ENCODE data around the gene ARHGAP12.

ARHGAP12 gene

DNA sequence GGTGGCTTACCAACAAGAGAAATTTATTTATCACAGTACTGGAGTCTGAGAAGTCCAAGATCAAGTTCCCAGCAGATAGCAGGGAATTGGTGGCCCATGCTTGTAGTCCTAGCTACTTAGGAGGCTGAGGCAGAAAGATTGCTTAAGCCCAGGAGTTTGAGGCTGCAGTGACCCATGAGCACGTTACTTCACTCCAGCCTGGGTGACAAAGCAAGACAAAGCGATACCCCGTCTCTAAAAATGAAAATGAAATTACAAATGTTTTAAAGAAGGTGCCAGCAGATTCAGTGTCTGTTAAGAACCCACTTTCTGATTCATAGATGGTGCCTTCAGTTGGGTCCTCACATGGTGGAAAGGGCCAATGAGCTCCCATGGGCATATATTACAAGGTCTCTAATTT lies 20.6 kb upstream of the ARHGAP12 start:
- in situ Hi-C loops (cut with HindIII; ENCODE audit: low sequenced_read_pairs) = no loop called here

DNA sequence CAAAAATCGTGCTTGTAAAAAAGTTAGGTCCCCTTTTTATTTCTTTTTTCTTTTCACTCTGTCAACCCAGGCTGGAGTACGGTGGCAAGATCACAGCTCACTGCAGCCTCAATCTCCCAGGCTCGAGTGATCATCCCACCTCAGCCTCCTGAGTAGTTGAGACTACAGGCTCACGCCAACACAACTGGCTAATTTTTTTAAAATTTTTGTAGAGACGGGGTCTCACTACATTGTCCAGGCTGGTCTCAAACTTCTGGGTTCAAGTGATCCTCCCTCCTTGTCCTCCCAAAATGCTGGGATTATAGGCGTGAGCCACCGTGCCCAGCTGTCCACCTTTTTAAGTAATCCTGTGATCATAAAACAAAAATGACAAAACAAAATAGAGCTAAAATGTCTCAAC lies 19.4 kb upstream of the ARHGAP12 start:
- in situ Hi-C loops (cut with HindIII; ENCODE audit: low sequenced_read_pairs) = no loop called here

DNA sequence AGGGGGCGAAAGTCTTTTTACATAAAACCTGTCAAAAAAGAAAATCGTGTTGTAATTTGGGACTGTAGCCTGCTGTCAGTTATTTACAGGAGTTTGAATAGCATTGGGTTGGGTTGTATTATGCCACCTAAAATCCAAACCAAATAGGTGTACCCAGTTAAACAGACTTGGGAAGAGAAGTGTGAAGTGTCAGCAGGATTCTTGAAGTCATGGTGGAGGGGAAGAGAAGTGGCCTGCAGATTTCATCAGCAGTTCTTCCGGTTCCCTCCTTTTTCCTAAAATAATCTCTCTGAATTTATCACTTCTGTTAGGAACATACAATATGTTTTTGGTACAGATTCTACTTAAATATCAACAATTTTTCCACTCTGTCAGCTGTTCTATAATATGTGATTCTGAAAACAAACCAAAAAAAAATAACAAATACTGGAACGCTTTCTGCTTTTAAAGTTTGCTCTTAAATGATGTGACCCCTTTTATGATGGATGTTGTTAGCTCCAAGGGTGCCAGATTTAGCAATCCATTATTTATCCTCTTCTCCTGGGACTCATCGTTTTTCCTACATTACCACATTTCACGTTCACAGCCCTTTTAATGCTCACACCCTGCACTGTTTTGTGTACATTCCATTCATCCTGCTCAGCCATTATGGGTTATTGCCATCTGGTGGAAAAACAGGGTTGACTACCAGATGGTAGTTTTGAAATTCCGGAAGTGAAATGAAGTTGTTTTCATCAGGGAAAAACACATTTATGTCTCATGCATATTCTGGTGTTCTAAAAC lies 18.7 kb upstream of the ARHGAP12 start:
- in situ Hi-C loops (cut with HindIII; ENCODE audit: low sequenced_read_pairs) = no loop called here

DNA sequence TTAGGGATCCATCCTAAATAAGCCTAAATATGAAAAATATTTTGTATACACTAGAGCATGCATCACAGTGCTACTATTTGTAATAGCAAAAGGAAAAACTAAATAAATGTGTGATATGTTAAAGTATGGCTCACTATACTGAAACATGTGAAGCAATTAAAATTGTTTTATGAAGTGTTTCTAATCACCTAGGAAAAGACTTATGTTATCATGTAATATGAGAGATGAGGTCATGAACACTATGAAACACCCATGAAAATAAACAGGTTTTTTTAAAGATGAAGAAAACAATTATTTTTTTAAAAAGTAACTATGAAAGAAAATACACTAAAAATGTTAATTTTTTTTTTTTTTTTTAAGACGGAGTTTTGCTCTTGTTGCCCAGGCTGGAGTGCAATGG lies 16.8 kb upstream of the ARHGAP12 start:
- in situ Hi-C loops (cut with HindIII; ENCODE audit: low sequenced_read_pairs) = no loop called here

DNA sequence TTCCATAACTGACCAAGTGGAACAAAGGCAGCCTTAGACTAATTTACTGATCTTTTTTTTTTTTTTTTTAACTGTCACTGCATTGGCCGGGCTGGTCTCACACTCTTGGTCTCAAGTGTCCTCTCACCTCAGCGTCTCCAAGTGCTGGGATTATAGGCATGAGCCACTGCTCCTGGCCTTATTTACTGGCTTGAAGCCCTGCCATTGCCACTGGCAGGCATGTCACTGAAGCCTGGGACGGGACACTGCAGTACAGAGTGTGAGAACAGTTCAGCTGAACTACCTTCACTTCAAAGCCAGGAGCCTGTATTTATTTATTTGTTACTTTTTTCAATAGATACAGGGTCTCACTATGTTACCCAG lies 15.4 kb upstream of the ARHGAP12 start:
- in situ Hi-C loops (cut with HindIII; ENCODE audit: low sequenced_read_pairs) = no loop called here

DNA sequence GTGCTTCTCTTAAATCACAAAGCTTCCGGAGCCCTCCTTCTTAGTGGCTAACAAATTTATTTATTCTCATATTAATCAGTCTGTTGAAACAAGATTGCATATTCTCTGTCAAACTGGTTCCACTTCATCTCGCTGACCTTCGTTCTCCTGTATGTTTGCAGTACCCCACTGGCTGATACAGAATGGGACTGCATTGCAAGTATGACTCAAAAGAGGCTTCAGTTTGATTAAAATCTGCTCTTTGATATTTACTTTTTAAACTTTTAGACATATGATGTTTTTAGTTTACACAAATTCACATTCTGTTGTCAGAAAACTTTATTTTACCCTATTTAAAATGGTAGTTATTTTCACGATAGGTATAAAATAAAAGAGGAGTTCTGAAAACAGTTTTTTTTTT lies 14.3 kb upstream of the ARHGAP12 start:
- in situ Hi-C loops (cut with HindIII; ENCODE audit: low sequenced_read_pairs) = no loop called here

DNA sequence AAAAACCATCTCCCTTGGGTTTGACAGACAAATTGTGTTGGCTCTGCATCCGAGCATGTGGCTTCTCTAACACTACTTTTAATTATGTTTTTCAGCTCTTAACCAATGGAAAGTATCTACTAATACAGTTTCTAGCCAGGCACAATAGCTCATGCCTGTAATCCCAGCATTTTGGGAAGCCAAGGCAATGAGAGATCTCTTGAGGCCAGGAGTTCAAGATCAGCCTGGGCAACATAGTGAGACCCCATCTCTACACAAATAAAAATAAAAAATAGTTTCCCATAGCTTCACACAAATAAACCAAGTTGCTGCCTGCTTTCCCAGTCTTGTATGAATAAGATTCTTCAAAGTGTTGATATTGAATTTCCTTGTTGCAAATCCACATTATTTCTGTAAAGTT lies 13.8 kb upstream of the ARHGAP12 start:
- in situ Hi-C loops (cut with HindIII; ENCODE audit: low sequenced_read_pairs) = no loop called here

DNA sequence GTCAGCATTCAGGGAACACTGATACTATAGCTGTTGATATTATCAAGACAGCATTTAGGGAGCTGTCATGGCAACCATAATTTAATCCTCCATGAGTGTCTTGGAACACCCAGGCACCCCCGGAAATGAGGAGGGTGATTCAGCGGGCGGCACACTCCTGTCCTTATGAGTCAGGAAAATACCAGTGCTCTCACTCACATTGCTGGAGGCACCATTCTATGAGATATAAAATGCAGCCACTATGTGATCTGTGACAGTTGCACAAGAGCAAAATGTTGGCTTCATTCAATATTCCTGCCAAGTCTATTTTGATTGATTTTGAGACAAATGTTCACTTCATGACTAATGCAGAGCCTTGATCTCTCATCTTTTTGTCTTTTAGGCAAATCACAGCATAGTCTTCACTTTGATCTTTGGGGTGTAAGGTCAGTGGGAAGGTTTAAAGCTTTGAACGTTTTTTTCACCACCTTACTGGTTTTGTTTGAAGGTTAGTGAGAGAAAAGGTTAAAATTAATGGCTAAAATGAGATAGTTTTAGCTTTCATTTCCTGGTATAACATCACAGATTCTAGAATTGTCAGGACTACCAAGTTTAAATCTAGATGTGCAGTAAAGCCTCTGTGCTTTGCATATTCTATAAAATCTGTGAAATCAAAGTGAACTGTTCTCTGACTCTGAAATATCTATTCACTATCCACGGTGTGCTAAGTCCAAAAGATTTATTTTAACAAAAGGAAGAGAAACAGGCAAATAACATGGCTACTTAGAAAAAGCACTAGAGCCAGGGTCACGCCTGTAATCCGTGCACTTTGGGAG lies 12.4 kb upstream of the ARHGAP12 start:
- in situ Hi-C loops (cut with HindIII; ENCODE audit: low sequenced_read_pairs) = no loop called here

DNA sequence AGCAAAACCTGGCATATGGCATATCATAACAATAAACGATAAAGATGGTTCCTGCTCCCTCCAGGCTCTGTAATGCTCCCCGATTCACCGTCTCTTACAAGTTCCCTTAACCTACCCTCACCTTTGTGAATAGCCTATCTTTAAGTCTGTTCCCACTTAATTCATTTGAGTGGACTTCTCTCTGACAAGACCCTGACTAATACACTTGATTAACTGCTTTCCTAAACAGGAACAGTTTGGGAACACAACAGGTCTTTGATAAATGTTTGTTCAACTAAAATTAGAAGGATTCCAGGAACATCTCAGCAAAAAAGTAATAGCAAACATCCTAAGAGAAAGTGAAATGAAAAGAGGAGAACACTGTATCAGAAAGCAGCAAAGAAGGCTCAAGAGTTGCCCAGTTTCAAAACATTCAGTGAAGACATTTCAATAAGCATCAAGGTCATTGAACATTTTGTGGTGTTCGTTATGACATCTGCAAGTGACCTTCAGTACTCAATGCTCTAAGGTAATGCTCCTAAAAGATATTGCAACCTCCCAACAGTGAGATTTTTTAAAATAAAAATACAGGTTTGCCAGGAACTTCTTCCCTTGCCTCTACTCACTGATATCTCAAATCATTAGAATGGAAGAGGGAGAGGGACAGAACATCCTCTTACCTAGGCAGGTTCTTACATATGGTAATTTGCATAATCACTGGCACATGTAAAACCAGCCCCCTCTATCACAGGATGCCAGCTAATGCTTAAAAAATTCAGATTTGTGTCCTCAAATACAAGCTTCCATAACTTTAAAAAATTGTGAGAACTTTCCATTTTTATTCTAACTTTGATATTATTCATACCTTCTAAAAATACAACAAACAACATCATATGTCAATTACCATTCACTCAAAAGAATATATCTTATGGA lies 11.4 kb upstream of the ARHGAP12 start:
- in situ Hi-C loops (cut with HindIII; ENCODE audit: low sequenced_read_pairs) = no loop called here

DNA sequence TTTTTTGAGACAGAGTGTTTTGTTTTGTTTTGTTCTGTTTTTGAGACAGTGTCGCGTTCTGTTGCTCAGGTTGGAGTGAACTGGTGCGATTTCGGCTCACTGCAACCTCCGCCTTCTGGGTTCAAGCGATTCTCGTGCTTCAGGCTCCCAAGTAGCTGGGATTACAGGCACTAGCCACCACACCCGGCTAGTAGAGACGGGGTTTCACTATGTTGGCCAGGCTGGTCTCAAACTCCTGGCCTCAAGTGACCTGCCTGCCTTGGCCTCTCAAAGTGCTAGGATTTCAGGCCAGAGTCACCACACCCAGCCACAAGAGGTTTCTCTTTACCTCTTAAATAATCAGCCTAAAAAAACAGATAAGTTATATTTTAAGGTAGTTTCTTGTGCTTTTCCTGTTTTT lies 8.7 kb upstream of the ARHGAP12 start:
- in situ Hi-C loops (cut with HindIII; ENCODE audit: low sequenced_read_pairs) = no loop called here

DNA sequence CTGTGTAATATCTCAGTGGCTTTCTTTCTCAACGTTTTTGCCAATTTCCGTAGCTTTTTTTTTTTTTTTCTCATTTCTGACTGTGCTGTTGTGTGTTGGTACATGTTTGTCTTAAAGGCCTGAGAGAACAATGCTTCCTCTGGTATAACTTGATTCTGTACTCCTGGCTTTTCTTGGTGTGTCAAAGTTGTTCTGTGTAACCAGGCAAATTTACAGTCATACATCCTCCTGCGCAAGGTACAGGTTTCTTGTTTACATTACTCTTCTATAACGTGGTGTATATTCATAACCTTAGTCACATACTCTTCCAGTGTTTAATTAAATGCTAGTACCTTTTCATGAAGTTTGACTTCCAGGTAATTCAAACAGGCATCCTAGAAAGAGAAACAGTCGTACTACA lies 8.3 kb upstream of the ARHGAP12 start:
- in situ Hi-C loops (cut with HindIII; ENCODE audit: low sequenced_read_pairs) = no loop called here

DNA sequence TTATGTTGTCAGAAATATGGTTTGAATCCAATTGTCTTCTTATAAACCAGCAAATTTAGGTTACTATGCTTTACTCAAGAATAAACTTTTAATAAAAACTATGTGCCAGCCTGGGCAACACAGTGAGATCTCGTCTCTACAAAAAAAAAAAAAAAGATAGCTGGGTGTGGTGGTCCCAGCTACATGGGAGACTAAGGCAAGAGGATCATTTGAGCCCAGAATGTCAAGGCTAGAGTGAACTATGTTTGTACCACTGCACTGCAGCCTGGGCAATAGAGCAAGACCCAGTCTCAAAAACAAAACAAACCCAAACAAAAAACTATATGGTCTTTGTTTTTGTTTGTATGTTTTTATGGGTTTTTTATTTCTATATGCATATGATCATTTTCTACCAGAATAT lies 7.5 kb upstream of the ARHGAP12 start:
- in situ Hi-C loops (cut with HindIII; ENCODE audit: low sequenced_read_pairs) = no loop called here

DNA sequence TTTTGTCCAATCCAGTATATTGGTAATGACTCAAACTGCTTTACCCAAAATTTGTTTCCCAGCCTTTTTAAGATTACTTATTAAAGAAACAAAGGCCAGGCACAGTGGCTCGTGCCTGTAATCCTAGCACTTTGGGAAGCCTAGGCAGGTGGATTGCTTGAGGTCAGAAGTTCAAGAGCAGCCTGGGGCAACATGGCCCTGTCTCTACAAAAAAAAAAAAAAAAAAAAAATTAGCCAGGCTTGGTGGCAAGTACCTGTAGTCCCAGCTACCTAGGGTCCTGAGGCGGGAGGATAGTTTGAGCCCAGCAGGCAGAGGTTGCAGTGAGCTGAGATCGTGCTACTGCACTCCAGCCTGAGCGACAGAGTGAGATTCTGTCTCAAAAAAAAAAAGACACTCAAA lies 7.0 kb upstream of the ARHGAP12 start:
- in situ Hi-C loops (cut with HindIII; ENCODE audit: low sequenced_read_pairs) = no loop called here

DNA sequence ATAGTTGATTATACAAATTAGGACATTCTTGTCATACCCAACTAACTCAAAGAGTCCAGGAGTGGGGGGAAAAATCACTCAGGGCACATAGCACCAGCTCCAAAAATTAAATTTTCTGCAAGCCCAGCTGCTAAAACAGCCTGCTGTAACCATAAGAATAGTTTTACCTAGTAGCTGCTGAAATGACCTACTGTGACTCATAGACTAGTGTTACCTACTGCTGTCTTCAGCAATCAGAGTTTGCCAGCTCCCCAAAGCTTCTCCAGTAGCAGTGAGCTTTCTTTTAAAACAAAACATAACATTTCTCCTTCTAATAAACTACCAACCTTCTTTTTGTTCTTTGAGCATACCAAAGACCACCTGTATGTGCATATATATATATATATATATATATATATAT lies 4.2 kb upstream of the ARHGAP12 start:
- in situ Hi-C loops (cut with HindIII; ENCODE audit: low sequenced_read_pairs) = no loop called here

DNA sequence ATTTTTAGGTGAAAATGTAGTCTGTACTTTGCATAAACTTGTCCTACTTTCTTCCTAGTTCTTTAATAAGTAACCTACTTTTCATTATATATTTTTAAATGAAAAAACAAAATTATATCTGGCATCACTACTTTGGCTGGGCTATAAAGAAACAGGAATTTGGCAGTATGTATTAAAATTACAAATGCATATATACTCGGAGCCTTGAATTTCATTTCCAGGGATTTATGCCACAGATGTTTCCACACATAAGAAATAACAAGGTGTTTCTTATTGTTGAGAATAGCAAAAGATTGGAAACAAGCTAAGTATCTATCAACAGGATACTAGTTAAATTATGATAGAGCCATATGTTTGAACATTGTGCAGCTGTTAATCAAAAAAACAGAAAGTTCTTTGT lies 2.2 kb upstream of the ARHGAP12 start:
- in situ Hi-C loops (cut with HindIII; ENCODE audit: low sequenced_read_pairs) = no loop called here

DNA sequence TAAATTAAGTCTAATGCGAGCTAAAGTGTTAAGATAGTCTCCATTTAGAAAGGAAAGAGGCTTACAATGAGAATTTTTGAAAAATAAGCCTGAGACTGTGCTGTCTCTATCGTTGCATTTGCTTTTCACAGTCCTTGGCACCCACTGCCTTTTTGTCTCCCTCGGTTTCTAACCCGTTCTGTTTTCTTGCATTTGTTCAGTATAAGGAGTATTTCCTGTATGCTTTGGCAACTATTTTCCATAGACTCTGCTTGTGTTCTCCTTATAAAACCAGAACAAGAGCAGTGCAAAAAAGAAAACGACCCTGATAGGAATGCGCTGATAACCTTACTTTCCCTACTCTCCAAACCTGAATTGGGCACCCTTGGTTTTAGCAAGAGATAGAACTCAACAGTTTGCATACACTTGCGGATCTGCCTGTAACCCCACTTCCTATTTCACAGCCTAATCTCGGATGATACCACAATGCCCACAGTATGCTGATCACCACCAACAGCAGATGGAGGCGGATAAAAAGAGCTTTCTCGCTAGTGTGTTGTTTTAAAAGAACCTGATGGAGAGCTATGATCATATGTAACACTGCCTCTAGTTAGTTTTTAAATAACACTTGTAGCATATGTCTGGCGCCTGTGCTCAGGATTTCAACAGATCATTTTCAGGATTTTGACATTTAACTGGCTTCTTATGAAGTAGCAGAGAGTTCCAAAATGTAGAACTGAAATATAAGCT lies 1.6 kb upstream of the ARHGAP12 start:
- in situ Hi-C loops (cut with HindIII; ENCODE audit: low sequenced_read_pairs) = no loop called here

DNA sequence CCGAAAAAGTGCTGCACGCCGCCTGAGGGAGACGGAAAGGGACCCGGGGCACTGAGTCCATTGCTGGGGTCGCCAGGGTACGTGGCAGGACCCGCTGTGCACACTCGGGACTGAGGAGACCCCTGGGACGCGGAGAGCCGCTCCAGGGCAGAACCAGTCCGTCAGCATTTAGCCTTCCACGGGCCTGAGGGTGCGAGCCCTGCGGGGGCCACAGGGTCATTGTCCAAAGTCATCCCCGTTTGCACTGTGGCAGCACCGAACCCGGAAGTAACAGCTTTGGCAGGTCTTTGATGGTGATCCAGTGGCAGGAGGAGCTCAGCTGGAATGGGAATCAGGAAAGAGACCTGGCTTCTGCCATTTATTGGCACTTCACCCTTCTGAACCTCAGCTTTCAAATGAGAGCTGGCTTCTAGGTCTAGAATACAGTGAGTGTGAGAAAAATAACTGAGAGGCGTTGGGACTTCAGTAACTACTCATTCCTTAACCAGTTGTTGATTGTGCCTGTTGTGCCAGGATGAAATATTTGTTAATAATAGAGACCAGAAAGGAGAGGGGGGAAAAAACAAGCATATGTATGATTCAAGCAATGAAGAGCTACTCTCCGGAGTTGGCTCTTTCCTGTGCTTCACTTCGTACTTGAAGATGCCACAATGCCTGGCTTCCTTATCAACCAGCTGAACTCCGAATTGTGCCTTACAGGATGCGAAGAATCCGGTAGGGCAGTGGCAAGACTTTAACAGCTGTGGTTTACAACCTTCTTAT lies 811 bp upstream of the ARHGAP12 start:
- in situ Hi-C loops (cut with HindIII; ENCODE audit: low sequenced_read_pairs) = no loop called here

DNA sequence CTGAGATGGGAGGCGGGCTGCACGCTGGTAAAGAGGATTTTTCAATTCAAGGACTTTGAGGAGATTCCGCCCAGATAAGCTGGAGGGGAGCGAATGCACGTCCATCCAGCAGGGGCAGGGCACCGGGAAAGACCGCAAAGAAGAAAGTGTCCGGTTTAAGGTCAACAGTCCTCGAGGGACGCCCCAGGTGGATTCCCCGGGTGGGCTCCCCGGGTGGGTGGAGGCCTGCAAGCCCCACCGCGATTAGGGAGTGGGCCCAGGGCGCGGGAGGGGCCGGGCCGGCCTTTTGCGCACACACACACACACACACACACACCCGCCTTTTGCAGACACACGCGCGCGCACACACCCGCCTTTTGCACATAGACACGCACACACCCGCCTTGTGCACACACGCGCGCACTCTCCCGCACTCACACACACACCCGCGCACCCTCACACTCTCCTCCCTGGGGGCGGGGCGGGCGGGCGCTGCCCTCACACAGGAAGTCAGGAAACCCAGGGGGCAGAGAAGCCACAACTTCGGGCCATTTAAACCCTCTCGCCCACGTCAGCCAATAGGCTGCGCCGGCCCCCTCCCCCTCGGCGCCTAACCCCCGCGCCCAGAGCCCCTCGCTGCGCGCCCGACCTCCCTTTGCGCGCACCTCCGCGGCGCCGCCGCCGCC lies 615 bp downstream of the ARHGAP12 start:
- in situ Hi-C loops (cut with HindIII; ENCODE audit: low sequenced_read_pairs) = no loop called here

DNA sequence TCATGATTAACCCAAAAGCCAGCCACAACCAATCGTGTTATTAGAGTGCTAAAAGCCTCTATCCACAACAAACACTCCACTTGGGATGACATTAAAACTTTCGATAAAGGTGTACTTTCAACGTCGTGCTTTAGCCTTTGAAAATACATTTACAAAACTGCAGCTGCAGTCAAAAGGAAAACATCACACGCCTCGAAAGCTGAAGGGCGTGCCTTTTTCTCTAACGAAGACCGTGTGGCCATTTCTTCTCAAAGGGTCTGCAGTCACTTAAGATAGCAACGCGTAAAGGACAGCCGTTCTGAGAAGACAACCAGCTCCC lies 1.1 kb downstream of the ARHGAP12 start:
- in situ Hi-C loops (cut with HindIII; ENCODE audit: low sequenced_read_pairs) = no loop called here
